Mucosa of rectum (tissue), 2 donors: ENCODE results near the gene C22orf23.
"Not testable (repeated sequence)": the region's sequence is repeated elsewhere in the genome, so short reads cannot be mapped to it uniquely, and the experiment has no call there.

Source experiments
- H3K27ac ChIP-seq, 2 donors: one replicate each; pipeline ENCODE4 v1.7.0; 2013; ENCODE audit warnings: inconsistent platforms in 2 of 2, low read depth in 2 of 2, low read length in 2 of 2
- H3K27me3 ChIP-seq, 2 donors: one replicate each; pipeline ENCODE4 v1.7.0; 2013; ENCODE audit warnings: low read length in 2 of 2; ENCODE audit not compliant: control insufficient read depth in 2 of 2, insufficient read depth in 2 of 2
- H3K36me3 ChIP-seq, 2 donors: one replicate each; pipeline ENCODE4 v1.7.0; 2013; ENCODE audit warnings: low read length in 2 of 2; ENCODE audit not compliant: control insufficient read depth in 2 of 2, insufficient read depth in 2 of 2
- H3K4me1 ChIP-seq, 2 donors: one replicate each; pipeline ENCODE4 v1.7.0; 2013; ENCODE audit warnings: low read length in 2 of 2, mild to moderate bottlenecking in 1 of 2; ENCODE audit not compliant: control insufficient read depth in 2 of 2, insufficient read depth in 2 of 2
- H3K4me3 ChIP-seq, 2 donors: one replicate each; pipeline ENCODE4 v1.7.0; 2013; ENCODE audit warnings: low read length in 2 of 2
- H3K9ac ChIP-seq, 2 donors: one replicate each; pipeline ENCODE4 v1.7.0; 2013; ENCODE audit warnings: low read length in 2 of 2, low read depth in 1 of 2, mild to moderate bottlenecking in 1 of 2
- H3K9me3 ChIP-seq, 2 donors: one replicate each; pipeline ENCODE4 v1.7.0; 2013; ENCODE audit warnings: low read length in 2 of 2; ENCODE audit not compliant: control insufficient read depth in 2 of 2
- donor health status: healthy.
- donor health status: Normal muscosa, but diverticular disease.

The C22orf23 gene

GRCh38 chr22:37982938-37983859, 29.8 kb upstream of the C22orf23 start:
- Histone ChIP-seq H3K4me3 (no peak overlapping the region), H3K27me3 (no peaks in the 10 kb centered on the region), H3K36me3 (no peaks in the 10 kb centered on the region), H3K9ac (no peak overlapping the region), H3K27ac (no peak overlapping the region), H3K9me3 (no peaks in the 10 kb centered on the region), H3K4me1 (peaks cover 8 to 12% of the 10 kb centered on the region in 2 donors)

- no peak overlapping the region for H3K9ac ChIP-seq
- H3K27me3 ChIP-seq: no peaks in the 10 kb centered on the region
- H3K36me3 ChIP-seq: no peaks in the 10 kb centered on the region
- peak overlapping the region in 1 of 2 donors; percentile 6 for H3K27ac ChIP-seq
- no peaks in the 10 kb centered on the region for H3K9me3 ChIP-seq
- H3K4me1 ChIP-seq: peaks cover 8 to 12% of the 10 kb centered on the region in 2 donors
- H3K4me3 ChIP-seq: peak overlapping the region in 1 of 2 donors; percentile 20
Observed at GRCh38 chr22:37982151-37982785, 28.9 kb upstream of the C22orf23 start.

GRCh38 chr22:37981282-37982011, 28.0 kb upstream of the C22orf23 start:
- peak overlapping the region in 1 of 2 donors; percentile 48 for H3K4me3 ChIP-seq
- H3K27me3 ChIP-seq: no peaks in the 10 kb centered on the region
- H3K9me3 ChIP-seq: no peaks in the 10 kb centered on the region
- peaks cover 8 to 12% of the 10 kb centered on the region in 2 donors for H3K4me1 ChIP-seq
- H3K9ac ChIP-seq: no peak overlapping the region
- H3K36me3 ChIP-seq: no peaks in the 10 kb centered on the region
- peak overlapping the region; percentile 54 to 56 for H3K27ac ChIP-seq

GRCh38 chr22:37979782-37980181, 26.4 kb upstream of the C22orf23 start:
- H3K27ac ChIP-seq: no peak overlapping the region
- H3K36me3 ChIP-seq: no peaks in the 10 kb centered on the region
- no peak overlapping the region for H3K4me3 ChIP-seq
- no peaks in the 10 kb centered on the region for H3K9me3 ChIP-seq
- no peak overlapping the region for H3K9ac ChIP-seq
- peaks cover 8 to 12% of the 10 kb centered on the region in 2 donors for H3K4me1 ChIP-seq
- no peaks in the 10 kb centered on the region for H3K27me3 ChIP-seq

- Histone ChIP-seq H3K4me3 (no peak overlapping the region), H3K4me1 (peaks cover 3 to 10% of the 10 kb centered on the region in 2 donors), H3K36me3 (no peaks in the 10 kb centered on the region), H3K27ac (no peak overlapping the region), H3K9me3 (no peaks in the 10 kb centered on the region), H3K9ac (no peak overlapping the region), H3K27me3 (no peaks in the 10 kb centered on the region)
Observed at GRCh38 chr22:37976547-37976946, 23.1 kb upstream of the C22orf23 start.

- H3K9me3 ChIP-seq, H3K27me3 ChIP-seq, H3K9ac ChIP-seq, H3K27ac ChIP-seq, H3K4me3 ChIP-seq, H3K4me1 ChIP-seq, H3K36me3 ChIP-seq: not testable (repeated sequence)
Observed at GRCh38 chr22:37976022-37976421, 22.6 kb upstream of the C22orf23 start.

- no peak overlapping the region for H3K4me3 ChIP-seq
- H3K4me1 ChIP-seq: no peaks in the 10 kb centered on the region
- no peak overlapping the region for H3K9ac ChIP-seq
- H3K36me3 ChIP-seq: no peaks in the 10 kb centered on the region
- no peaks in the 10 kb centered on the region for H3K9me3 ChIP-seq
- no peak overlapping the region for H3K27ac ChIP-seq
- H3K27me3 ChIP-seq: no peaks in the 10 kb centered on the region
Observed at GRCh38 chr22:37975153-37975552, 21.8 kb upstream of the C22orf23 start.

- H3K9me3 ChIP-seq: no peaks in the 10 kb centered on the region
- H3K27ac ChIP-seq: no peak overlapping the region
- no peak overlapping the region for H3K4me3 ChIP-seq
- H3K4me1 ChIP-seq: no peaks in the 10 kb centered on the region
- no peak overlapping the region for H3K9ac ChIP-seq
- no peaks in the 10 kb centered on the region for H3K27me3 ChIP-seq
- peaks cover 0 to 5% of the 10 kb centered on the region in 2 donors for H3K36me3 ChIP-seq
Observed at GRCh38 chr22:37973271-37974170, 20.1 kb upstream of the C22orf23 start.

- Histone ChIP-seq H3K36me3 (peaks cover 9 to 15% of the 10 kb centered on the region in 2 donors), H3K4me3 (no peak overlapping the region), H3K27me3 (no peaks in the 10 kb centered on the region), H3K9ac (no peak overlapping the region), H3K9me3 (no peaks in the 10 kb centered on the region), H3K4me1 (no peaks in the 10 kb centered on the region), H3K27ac (no peak overlapping the region)
Observed at GRCh38 chr22:37972527-37972926, 19.1 kb upstream of the C22orf23 start.
